ENCODE measurements around the gene TTC28. TPM values are rescaled to one million over a fixed set of nuclear protein-coding genes. Genes with fewer than 3 reads are reported as not detected.

TTC28 gene
- total and polyA plus RNA-seq, 7 donors = 1.2 to 12.1 (median 3.5) TPM

DNA sequence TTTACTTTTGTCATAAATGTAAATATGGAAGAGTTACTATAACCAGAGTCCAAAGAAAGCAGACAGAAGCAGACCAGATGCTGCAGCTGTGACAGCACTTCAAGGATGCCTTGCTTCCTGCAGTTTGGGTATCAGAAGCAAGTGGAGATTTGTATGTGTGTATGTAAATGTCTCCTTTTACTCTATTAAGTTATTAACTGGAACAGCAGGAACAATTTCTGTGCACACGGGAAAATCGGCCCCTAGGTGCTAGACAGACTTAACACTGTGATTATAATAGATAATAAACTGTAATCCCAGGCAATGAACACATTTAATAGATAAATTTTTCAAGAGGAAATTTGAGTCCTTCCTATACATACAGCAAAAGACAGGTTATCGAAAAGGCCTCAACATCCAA lies 582.0 kb downstream of the TTC28 start:
- Histone ChIP-seq H3K4me1 (no peaks in the 10 kb centered on the region), H3K36me3 (ENCODE audit: insufficient read depth in 1 of 2, low read depth in 1 of 2) (peaks cover 0 to 45% of the 10 kb centered on the region in 2 donors), H3K9me3 (no peaks in the 10 kb centered on the region), H3K4me3 (no peak overlapping the region), H3K27me3 (ENCODE audit: insufficient read depth in 3 of 3, low read length in 2 of 3) (no peaks in the 10 kb centered on the region), H3K27ac (no peak overlapping the region)
- TF ChIP-seq, protein P1, sequence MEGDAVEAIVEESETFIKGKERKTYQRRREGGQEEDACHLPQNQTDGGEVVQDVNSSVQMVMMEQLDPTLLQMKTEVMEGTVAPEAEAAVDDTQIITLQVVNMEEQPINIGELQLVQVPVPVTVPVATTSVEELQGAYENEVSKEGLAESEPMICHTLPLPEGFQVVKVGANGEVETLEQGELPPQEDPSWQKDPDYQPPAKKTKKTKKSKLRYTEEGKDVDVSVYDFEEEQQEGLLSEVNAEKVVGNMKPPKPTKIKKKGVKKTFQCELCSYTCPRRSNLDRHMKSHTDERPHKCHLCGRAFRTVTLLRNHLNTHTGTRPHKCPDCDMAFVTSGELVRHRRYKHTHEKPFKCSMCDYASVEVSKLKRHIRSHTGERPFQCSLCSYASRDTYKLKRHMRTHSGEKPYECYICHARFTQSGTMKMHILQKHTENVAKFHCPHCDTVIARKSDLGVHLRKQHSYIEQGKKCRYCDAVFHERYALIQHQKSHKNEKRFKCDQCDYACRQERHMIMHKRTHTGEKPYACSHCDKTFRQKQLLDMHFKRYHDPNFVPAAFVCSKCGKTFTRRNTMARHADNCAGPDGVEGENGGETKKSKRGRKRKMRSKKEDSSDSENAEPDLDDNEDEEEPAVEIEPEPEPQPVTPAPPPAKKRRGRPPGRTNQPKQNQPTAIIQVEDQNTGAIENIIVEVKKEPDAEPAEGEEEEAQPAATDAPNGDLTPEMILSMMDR (IDR thresholded peaks at IDR 0.05) = no peak
- intact Hi-C loops (cut with DNase I) = no loop called here
- ATAC-seq (no peak), DNase-seq (no peak)
- WGBS, 3 donors = 85 to 96% (median 91%) methylated on average over 3 of the region's 3 CpGs

DNA sequence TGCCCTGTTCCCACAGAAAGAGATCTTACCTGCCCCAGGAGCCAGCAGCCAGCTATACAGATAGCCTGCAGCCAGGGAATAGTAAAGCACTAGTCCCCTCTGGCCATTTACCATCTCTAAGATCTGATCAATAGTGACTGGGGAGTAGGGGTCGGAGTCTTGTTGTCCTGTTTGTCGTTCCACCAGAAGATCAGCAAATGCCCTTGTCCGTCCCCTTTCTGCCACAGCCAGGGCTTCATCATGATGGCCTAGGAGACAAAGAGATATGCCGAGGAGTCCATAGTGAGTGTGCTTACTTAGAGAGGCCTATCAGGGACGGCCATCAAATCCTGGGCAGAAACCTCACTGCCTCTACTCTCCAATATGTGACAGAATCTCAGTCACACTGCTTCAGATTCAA lies 583.5 kb downstream of the TTC28 start:
- 93 to 98% (median 96%) methylated on average over 5 of the region's 5 CpGs for WGBS, 3 donors
- Histone ChIP-seq H3K27me3 (ENCODE audit: insufficient read depth in 3 of 3, low read length in 2 of 3) (no peaks in the 10 kb centered on the region), H3K4me3 (no peak overlapping the region), H3K9me3 (no peaks in the 10 kb centered on the region), H3K4me1 (no peaks in the 10 kb centered on the region), H3K36me3 (ENCODE audit: insufficient read depth in 1 of 2, low read depth in 1 of 2) (peaks cover 0 to 44% of the 10 kb centered on the region in 2 donors), H3K27ac (no peak overlapping the region)
- ATAC-seq (no peak), DNase-seq (no peak)
- intact Hi-C loops (cut with DNase I) = no loop called here
- TF ChIP-seq, protein P1 (IDR thresholded peaks at IDR 0.05) = no peak

DNA sequence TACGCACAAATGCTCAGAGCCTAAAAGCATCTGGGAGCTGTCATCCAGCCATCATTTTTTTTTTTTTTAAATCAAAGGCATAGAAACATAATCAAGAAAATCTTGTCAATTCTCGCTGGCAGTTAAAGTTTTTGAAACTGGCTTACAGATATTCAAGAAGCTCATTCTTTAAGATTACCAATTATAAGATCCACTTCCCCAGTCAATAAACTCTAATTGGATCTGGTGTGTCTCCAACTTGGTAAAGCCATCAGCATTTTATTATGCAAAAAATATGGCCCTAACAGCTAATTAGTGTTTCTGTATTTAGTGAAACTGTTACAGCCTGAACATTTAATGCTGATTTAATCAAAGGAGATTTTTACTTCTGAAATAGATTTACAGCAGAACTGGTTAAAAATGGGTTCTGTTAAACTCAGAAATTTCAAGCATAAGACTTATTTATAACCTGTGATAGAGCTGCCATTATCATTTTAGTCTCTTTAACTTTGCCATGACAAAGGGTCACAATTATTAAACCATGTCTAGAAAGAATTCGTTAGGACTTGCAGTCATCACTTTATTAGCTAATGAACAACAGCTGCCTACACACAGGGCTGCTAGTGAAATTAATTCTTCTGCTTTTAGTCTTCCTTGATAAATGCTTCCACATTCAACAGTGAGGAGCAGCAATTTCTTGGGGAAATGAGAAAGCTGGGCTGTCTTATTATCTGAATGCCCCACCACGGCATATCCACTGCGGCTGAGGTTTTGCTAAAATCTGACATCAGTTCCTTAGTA lies 584.1 kb downstream of the TTC28 start:
- Histone ChIP-seq H3K36me3 (ENCODE audit: insufficient read depth in 1 of 2, low read depth in 1 of 2) (peaks cover 0 to 37% of the 10 kb centered on the region in 2 donors), H3K4me1 (no peaks in the 10 kb centered on the region), H3K4me3 (no peak overlapping the region), H3K9me3 (no peaks in the 10 kb centered on the region), H3K27ac (no peak overlapping the region), H3K27me3 (ENCODE audit: insufficient read depth in 3 of 3, low read length in 2 of 3) (no peaks in the 10 kb centered on the region)
- intact Hi-C loops (cut with DNase I) = no loop called here
- no peak for ATAC-seq
- DNase-seq = no peak
- TF ChIP-seq, protein P1 (IDR thresholded peaks at IDR 0.05) = no peak
- WGBS, 3 donors = 90 to 95% (median 92%) methylated on average over 5 of the region's 5 CpGs

DNA sequence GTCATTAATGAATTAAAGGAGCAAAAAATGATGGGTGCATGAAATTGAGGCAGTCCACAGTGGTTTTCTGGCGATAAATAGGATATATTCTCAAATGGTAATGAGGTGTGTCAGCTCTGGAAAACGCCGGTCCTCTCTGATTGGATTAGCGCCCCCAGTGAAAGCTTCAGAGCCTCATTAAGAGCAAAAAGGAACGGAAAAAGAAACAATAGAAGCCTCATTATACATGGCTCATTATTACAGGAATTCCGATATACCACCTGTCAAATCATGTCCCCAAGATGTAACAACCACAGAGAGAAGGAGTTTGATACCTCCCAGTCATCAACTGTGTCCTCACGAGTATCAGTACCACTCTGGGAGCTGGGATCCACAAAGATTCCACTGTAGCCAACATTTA lies 584.9 kb downstream of the TTC28 start:
- intact Hi-C loops (cut with DNase I) = no loop called here
- no peak for DNase-seq
- TF ChIP-seq, protein P1 (IDR thresholded peaks at IDR 0.05) = no peak
- Histone ChIP-seq H3K27me3 (ENCODE audit: insufficient read depth in 3 of 3, low read length in 2 of 3) (no peaks in the 10 kb centered on the region), H3K4me1 (no peaks in the 10 kb centered on the region), H3K4me3 (no peak overlapping the region), H3K9me3 (no peaks in the 10 kb centered on the region), H3K27ac (no peak overlapping the region), H3K36me3 (ENCODE audit: insufficient read depth in 1 of 2, low read depth in 1 of 2) (peaks cover 0 to 35% of the 10 kb centered on the region in 2 donors)
- no peak for ATAC-seq
- 68 to 82% (median 70%) methylated on average over 7 of the region's 7 CpGs for WGBS, 3 donors

DNA sequence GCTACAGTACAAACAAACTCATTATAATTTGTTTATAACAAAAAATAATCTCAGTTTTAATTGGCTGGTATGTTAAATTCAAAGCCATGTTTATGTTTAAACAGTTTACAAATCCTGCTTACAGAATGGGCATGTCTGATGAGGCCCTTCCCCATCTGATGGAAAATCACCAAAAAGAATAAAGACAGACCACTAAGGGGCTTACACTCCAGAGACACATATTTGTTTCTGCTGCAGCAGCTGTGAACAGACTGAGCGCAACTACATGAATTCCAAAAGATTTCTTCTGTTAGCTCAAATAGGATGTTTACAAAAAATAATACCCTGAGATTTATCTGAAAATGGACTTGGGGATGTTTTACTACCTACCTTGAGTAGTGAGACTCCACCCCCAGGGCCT lies 585.9 kb downstream of the TTC28 start:
- H3K4me1 ChIP-seq = no peaks in the 10 kb centered on the region
- no peak overlapping the region for H3K27ac ChIP-seq
- DNase-seq = no peak
- H3K27me3 ChIP-seq (ENCODE audit: insufficient read depth in 3 of 3, low read length in 2 of 3) = no peaks in the 10 kb centered on the region
- no peaks in the 10 kb centered on the region for H3K9me3 ChIP-seq
- H3K4me3 ChIP-seq = no peak overlapping the region
- no peak for ATAC-seq
- WGBS, 3 donors = 94 to 100% (median 100%) methylated on average over 1 of the region's 1 CpG
- TF ChIP-seq, protein P1 (IDR thresholded peaks at IDR 0.05) = no peak
- intact Hi-C loops (cut with DNase I) = no loop called here
- H3K36me3 ChIP-seq (ENCODE audit: insufficient read depth in 1 of 2, low read depth in 1 of 2) = peaks cover 0 to 32% of the 10 kb centered on the region in 2 donors

Measured in psoas muscle (tissue), 8 donors.